ENCODE results near the gene SIRPB2. TPM values are rescaled to one million over a fixed set of nuclear protein-coding genes. Genes with fewer than 3 reads are reported as not detected.

SIRPB2 gene
- total and polyA plus RNA-seq, 2 experiments from 2014 or later = not detected

DNA sequence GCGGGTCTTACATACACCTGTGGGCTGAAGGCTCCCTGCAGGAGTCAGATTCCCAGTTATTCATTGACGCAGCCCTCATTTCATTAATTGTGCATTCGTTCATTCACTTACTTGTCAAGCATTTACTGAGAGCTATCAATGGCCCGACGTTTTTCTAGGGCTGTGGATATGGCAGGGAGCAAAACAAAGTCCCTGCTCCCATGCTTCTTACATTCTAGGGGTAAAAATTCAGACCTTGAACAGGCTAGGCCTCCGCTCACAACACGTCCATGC lies 24.2 kb downstream of the SIRPB2 start:
- WGBS, 2 experiments (ENCODE audit: low coverage in 1 of 2, low lambda C conversion rate in 2 of 2, missing lambda C conversion rate in 2 of 2) = 0 to 1% methylated on average over 7 of the region's 7 CpGs
- no peaks in the 10 kb centered on the region for H3K27me3 ChIP-seq (replicated peaks; ENCODE audit: insufficient read depth)
- no peak overlapping the region for H2AFZ ChIP-seq
- 0 out of 2 replicates have a peak, but pooled peaks cover 12% of the 10 kb centered on the region for H4K20me1 ChIP-seq (ENCODE audit: insufficient read depth)
- H3F3A ChIP-seq (ENCODE audit: insufficient read depth) = peaks cover 27% of the 10 kb centered on the region
- H3K9me2 ChIP-seq (ENCODE audit: insufficient read depth) = no peaks in the 10 kb centered on the region
- H3K9ac ChIP-seq = no peak overlapping the region
- no peak overlapping the region for H3K4me3 ChIP-seq
- H3K4me1 ChIP-seq (ENCODE audit: insufficient read depth) = peaks cover 36% of the 10 kb centered on the region
- no peak overlapping the region for H3K27ac ChIP-seq
- H3K9me3 ChIP-seq (ENCODE audit: low read depth) = no peaks in the 10 kb centered on the region
- peaks cover 6% of the 10 kb centered on the region; the same call in 1 of the 2 replicates for H3K36me3 ChIP-seq (ENCODE audit: low read depth)
- peaks cover 41% of the 10 kb centered on the region for H3K79me2 ChIP-seq (ENCODE audit: insufficient read depth)
- DNase-seq = no peak
- no peak overlapping the region for H3K4me2 ChIP-seq (ENCODE audit: unreplicated experiment)
- in situ Hi-C loops (cut with MboI) = no loop called here
- TF ChIP-seq EZH2 (IDR thresholded peaks at IDR 0.05; ENCODE audit: insufficient read depth, poor library complexity, severe bottlenecking) = no peak

DNA sequence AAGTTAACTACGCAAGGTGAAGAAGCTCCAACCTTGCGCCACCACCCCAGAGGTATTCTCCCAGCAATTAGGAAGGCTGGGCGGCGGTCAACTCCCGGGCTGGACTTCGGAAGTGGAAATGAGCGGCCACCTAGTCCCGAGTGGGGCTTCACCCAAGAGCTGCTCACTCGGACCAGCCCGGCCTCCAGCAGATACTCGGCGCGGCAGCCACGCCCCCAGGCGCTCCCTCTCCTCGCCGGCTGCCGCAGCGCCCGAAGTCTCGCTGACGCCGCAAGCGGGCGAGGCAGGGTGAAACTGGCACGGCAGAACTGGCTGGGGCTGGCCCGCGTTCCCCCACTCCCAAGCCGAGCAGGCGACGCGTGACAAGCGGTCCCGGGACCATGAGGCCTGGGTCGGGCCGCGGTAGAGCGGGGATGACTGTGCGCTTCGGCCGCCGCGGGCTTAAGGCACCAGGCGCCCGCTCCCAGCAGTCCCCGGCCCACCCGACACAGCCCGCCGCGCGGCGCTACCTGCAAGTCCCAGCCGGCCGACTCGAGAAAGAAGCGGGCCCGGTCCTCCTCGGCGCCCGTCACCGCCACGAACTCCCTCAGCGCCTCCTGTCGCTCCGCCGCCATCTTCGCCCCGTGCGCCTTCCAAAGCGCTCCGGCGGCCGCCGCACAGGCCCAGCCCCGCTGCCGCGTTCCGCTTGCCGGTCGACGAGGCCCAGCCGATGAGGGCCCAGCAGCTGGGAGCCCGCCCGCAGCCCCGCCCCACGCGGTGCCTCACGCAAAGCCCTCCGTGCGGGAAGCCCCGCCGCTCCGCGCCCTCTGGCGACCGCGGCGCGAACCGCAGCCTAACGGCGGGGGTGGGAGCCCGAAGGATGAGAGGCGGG lies 24.8 kb downstream of the SIRPB2 start, which contains the start of gene NSFL1C:
Gene NSFL1C (minus strand): TSS at position 639 of the 871 bp plus-strand sequence. CDS start 25 bp downstream, at position 614.
- in situ Hi-C loops (cut with MboI) = no loop called here

DNA sequence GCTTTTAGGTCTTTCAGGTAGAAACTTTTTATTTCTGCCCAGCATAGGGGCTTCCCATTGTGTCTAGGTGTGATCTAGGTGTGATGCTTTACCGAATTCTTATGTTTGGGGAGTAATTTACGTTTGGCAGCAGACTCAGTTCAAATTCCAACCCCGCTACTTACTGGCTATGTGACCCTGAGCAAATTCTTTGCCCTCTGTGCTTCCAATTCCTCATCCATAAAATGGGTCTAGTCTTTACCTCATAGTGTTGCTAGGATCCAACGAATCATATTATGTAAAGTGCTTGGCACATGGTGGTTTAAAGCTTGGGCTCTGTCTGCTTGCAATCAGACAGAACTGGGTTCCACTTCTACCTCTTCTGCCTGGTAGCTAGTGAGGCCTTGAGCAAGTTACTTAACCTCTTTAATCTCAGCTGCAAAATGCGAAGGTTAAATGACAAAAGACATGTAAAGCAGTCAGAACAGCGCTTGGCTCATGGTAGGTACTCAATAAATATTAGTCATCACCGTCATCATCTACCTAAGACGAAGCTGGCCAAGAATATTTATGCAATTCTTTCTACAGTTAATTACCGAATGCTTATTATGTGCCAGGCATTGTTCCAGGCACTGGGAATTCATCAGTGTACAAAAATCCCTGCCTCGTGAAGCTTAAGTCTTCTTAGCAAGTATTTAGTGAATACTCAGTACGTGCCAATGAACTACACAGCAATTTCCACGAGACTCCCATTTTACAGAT lies 25.6 kb downstream of the SIRPB2 start:
- H3F3A ChIP-seq (ENCODE audit: insufficient read depth) = peaks cover 20% of the 10 kb centered on the region
- peak overlapping the region; percentile 84 for H3K27ac ChIP-seq
- H4K20me1 ChIP-seq (ENCODE audit: insufficient read depth) = 0 out of 2 replicates have a peak, but pooled peaks cover 12% of the 10 kb centered on the region
- peak; percentile 59 for DNase-seq
- peaks cover 31% of the 10 kb centered on the region for H3K4me1 ChIP-seq (ENCODE audit: insufficient read depth)
- peaks cover 55% of the 10 kb centered on the region for H3K79me2 ChIP-seq (ENCODE audit: insufficient read depth)
- H3K9me3 ChIP-seq (ENCODE audit: low read depth) = no peaks in the 10 kb centered on the region
- H3K27me3 ChIP-seq (replicated peaks; ENCODE audit: insufficient read depth) = no peaks in the 10 kb centered on the region
- TF ChIP-seq EZH2 (IDR thresholded peaks at IDR 0.05; ENCODE audit: insufficient read depth, poor library complexity, severe bottlenecking) (no peak), EZH2phosphoT487 (IDR thresholded peaks at IDR 0.05; ENCODE audit: insufficient read depth, low read depth) (no peak)
- H3K9ac ChIP-seq = peak overlapping the region; percentile 93
- in situ Hi-C loops (cut with MboI) = no loop called here
- no peaks in the 10 kb centered on the region for H3K9me2 ChIP-seq (ENCODE audit: insufficient read depth)
- H2AFZ ChIP-seq = peak overlapping the region; percentile 67
- H3K4me3 ChIP-seq = peak overlapping the region; percentile 84
- WGBS, 2 experiments (ENCODE audit: low coverage in 1 of 2, low lambda C conversion rate in 2 of 2, missing lambda C conversion rate in 2 of 2) = 29 to 32% methylated on average over 12 of the region's 12 CpGs
- peaks cover 8% of the 10 kb centered on the region; the same call in 1 of the 2 replicates for H3K36me3 ChIP-seq (ENCODE audit: low read depth)
- H3K4me2 ChIP-seq (ENCODE audit: unreplicated experiment) = peak overlapping the region; percentile 89

More for the DNA sequence above, 24.8 kb downstream of the SIRPB2 start, which contains the start of gene NSFL1C:
- Histone ChIP-seq H3F3A (ENCODE audit: insufficient read depth) (peaks cover 27% of the 10 kb centered on the region), H3K9ac (peak within 1 kb of the TSS; percentile 93), H4K20me1 (ENCODE audit: insufficient read depth) (0 out of 2 replicates have a peak, but pooled peaks cover 12% of the 10 kb centered on the region), H3K36me3 (ENCODE audit: low read depth) (peaks cover 6% of the 10 kb centered on the region; the same call in 1 of the 2 replicates), H2AFZ (peak within 1 kb of the TSS; percentile 67), H3K27me3 (replicated peaks; ENCODE audit: insufficient read depth) (no peaks in the 10 kb centered on the region), H3K9me2 (ENCODE audit: insufficient read depth) (no peaks in the 10 kb centered on the region), H3K27ac (peak within 1 kb of the TSS; percentile 84), H3K79me2 (ENCODE audit: insufficient read depth) (peaks cover 47% of the 10 kb centered on the region), H3K4me3 (peak within 1 kb of the TSS; percentile 84), H3K4me2 (ENCODE audit: unreplicated experiment) (peak within 1 kb of the TSS; percentile 89), H3K4me1 (ENCODE audit: insufficient read depth) (peaks cover 36% of the 10 kb centered on the region), H3K9me3 (ENCODE audit: low read depth) (no peaks in the 10 kb centered on the region)
- WGBS, 2 experiments (ENCODE audit: low coverage in 1 of 2, low lambda C conversion rate in 2 of 2, missing lambda C conversion rate in 2 of 2) = 0 to 1% methylated on average over 75 to 84 of the region's 104 CpGs
- no peak for TF ChIP-seq EZH2phosphoT487 (IDR thresholded peaks at IDR 0.05; ENCODE audit: insufficient read depth, low read depth)
- TF ChIP-seq EZH2 (IDR thresholded peaks at IDR 0.05; ENCODE audit: insufficient read depth, poor library complexity, severe bottlenecking) = no peak
- DNase-seq = peak; percentile 97

DNA sequence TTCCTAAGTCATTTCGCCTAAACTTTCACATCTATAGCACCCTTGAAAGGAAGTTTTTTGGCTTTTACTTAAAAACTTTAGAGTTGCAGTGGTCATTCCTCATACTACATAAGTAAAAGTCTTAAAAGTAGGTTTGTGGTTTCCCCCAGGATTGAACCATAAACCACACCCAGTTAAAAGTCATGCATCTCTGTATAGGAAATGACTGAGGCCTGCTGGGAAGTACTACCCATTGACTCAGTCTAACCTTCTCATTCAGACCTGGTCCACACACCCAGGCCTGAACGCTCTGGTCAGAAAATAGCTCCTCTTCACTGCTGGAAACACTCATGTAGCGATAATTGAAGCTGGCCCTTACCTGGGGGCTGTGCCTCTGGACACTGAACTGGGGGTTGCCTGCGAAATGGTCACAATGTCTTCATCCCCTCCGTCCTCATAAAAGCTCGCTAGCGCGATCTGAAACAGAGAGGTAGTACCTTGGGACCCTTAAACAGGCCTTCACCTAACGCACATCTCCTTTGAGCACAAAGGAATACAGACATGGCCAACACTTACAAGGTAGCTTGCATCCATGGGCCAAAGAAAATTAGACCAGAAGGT lies 27.1 kb downstream of the SIRPB2 start:
- H3K9ac ChIP-seq = no peak overlapping the region
- DNase-seq = peak; percentile 51
- TF ChIP-seq EZH2 (IDR thresholded peaks at IDR 0.05; ENCODE audit: insufficient read depth, poor library complexity, severe bottlenecking) (no peak), EZH2phosphoT487 (IDR thresholded peaks at IDR 0.05; ENCODE audit: insufficient read depth, low read depth) (no peak)
- H3K9me2 ChIP-seq (ENCODE audit: insufficient read depth) = no peaks in the 10 kb centered on the region
- H3K4me1 ChIP-seq (ENCODE audit: insufficient read depth) = peaks cover 20% of the 10 kb centered on the region
- H3F3A ChIP-seq (ENCODE audit: insufficient read depth) = peaks cover 11% of the 10 kb centered on the region; the same call in 1 of the 2 replicates
- H4K20me1 ChIP-seq (ENCODE audit: insufficient read depth) = 0 out of 2 replicates have a peak, but pooled peaks cover 12% of the 10 kb centered on the region
- no peaks in the 10 kb centered on the region for H3K9me3 ChIP-seq (ENCODE audit: low read depth)
- peak overlapping the region; percentile 10; the same call in 1 of the 2 replicates for H3K27ac ChIP-seq
- no peak overlapping the region for H2AFZ ChIP-seq
- peaks cover 16% of the 10 kb centered on the region for H3K36me3 ChIP-seq (ENCODE audit: low read depth)
- H3K27me3 ChIP-seq (replicated peaks; ENCODE audit: insufficient read depth) = no peaks in the 10 kb centered on the region
- no peak overlapping the region for H3K4me2 ChIP-seq (ENCODE audit: unreplicated experiment)
- H3K79me2 ChIP-seq (ENCODE audit: insufficient read depth) = peaks cover 71% of the 10 kb centered on the region
- 96 to 99% methylated on average over 9 of the region's 9 CpGs for WGBS, 2 experiments (ENCODE audit: low coverage in 1 of 2, low lambda C conversion rate in 2 of 2, missing lambda C conversion rate in 2 of 2)
- in situ Hi-C loops (cut with MboI) = no loop called here
- H3K4me3 ChIP-seq = no peak overlapping the region
